WERI-Rb-1 (cell line): Measurements from ENCODE around the gene C1orf198.
"Not testable (repeated sequence)": the region's sequence is repeated elsewhere in the genome, so short reads cannot be mapped to it uniquely, and the experiment has no call there.

Experiments
- DNase-seq: peaks from one replicate; pipeline ENCODE4 v3.0.0-alpha.2; 2020
- H3K27ac ChIP-seq: fragments of 250-450 bp; sonication (Bioruptor Pico); 2 replicates; pipeline ENCODE4 v1.5.1; 2020; ENCODE audit warnings: mild to moderate bottlenecking, moderate library complexity
- H3K27me3 ChIP-seq: fragments of 250-450 bp; sonication (Bioruptor Pico); 2 replicates; pipeline ENCODE4 v1.5.1; 2021; ENCODE audit warnings: mild to moderate bottlenecking, low read depth, moderate library complexity; ENCODE audit not compliant: insufficient read depth, severe bottlenecking
- H3K36me3 ChIP-seq: fragments of 250-450 bp; sonication (Bioruptor Pico); 2 replicates; pipeline ENCODE4 v1.5.1; 2020; ENCODE audit warnings: mild to moderate bottlenecking, moderate library complexity
- H3K4me3 ChIP-seq: 2 replicates; pipeline ENCODE4 v1.5.1; 2011; ENCODE audit warnings: low read depth, mild to moderate bottlenecking, control low read depth, low read length
- H3K9me3 ChIP-seq: fragments of 250-450 bp; sonication (Bioruptor Pico); 2 replicates; pipeline ENCODE4 v1.5.1; 2021; ENCODE audit warnings: mild to moderate bottlenecking, moderate library complexity; ENCODE audit not compliant: severe bottlenecking
- CTCF ChIP-seq: IDR thresholded peaks from 2 replicates; pipeline ENCODE4 v1.5.1; 2011; ENCODE audit warnings: low read depth, mild to moderate bottlenecking, control low read depth, inconsistent platforms, low read length

C1orf198 gene

GRCh38 chr1:230851291-230851691, 17.0 kb downstream of the C1orf198 start:
- TF ChIP-seq CTCF, result no peak
- Histone ChIP-seq H3K27ac (no peak overlapping the region), H3K36me3 (peaks cover 58% of the 10 kb centered on the region), H3K9me3 (no peaks in the 10 kb centered on the region), H3K27me3 (no peaks in the 10 kb centered on the region), H3K4me3 (no peak overlapping the region)
- no peak for DNase-seq

- Histone ChIP-seq H3K27me3 (no peaks in the 10 kb centered on the region), H3K27ac (no peak overlapping the region), H3K9me3 (no peaks in the 10 kb centered on the region), H3K36me3 (peaks cover 59% of the 10 kb centered on the region), H3K4me3 (no peak overlapping the region)
- DNase-seq, result no peak
- no peak for TF ChIP-seq CTCF
Measured at GRCh38 chr1:230850547-230850946, 17.8 kb downstream of the C1orf198 start.

- Histone ChIP-seq H3K4me3 (no peak overlapping the region), H3K9me3 (no peaks in the 10 kb centered on the region), H3K27me3 (no peaks in the 10 kb centered on the region), H3K27ac (no peak overlapping the region), H3K36me3 (peaks cover 53% of the 10 kb centered on the region)
- no peak for TF ChIP-seq CTCF
- DNase-seq, result no peak
Measured at GRCh38 chr1:230849451-230850224, 18.7 kb downstream of the C1orf198 start.

GRCh38 chr1:230848235-230848634, 20.1 kb downstream of the C1orf198 start:
- no peak overlapping the region for H3K27ac ChIP-seq
- no peak for DNase-seq
- TF ChIP-seq CTCF, result no peak
- H3K9me3 ChIP-seq, result no peaks in the 10 kb centered on the region
- peaks cover 53% of the 10 kb centered on the region for H3K36me3 ChIP-seq
- no peaks in the 10 kb centered on the region for H3K27me3 ChIP-seq
- H3K4me3 ChIP-seq, result no peak overlapping the region

GRCh38 chr1:230845184-230845583, 23.1 kb downstream of the C1orf198 start:
- H3K9me3 ChIP-seq, H3K4me3 ChIP-seq, DNase-seq, H3K27ac ChIP-seq, H3K27me3 ChIP-seq: not testable (repeated sequence)
- H3K36me3 ChIP-seq, result peaks cover 60% of the 10 kb centered on the region

- no peak for DNase-seq
- Histone ChIP-seq H3K27ac (no peak overlapping the region), H3K36me3 (peaks cover 66% of the 10 kb centered on the region), H3K27me3 (no peaks in the 10 kb centered on the region), H3K9me3 (no peaks in the 10 kb centered on the region), H3K4me3 (no peak overlapping the region)
- TF ChIP-seq CTCF, result no peak
Measured at GRCh38 chr1:230844561-230844960, 23.8 kb downstream of the C1orf198 start.
